Osteocyte (in vitro differentiated cells): ENCODE results near the gene LRRC9. TPM values are rescaled to one million over a fixed set of nuclear protein-coding genes. Genes with fewer than 3 reads are reported as not detected.

Source experiments
- DNase-seq: peaks from one replicate; pipeline ENCODE4 v3.0.0; 2021; ENCODE audit warnings: mixed read lengths; ENCODE audit not compliant: unreplicated experiment; ENCODE audit errors: extremely low spot score
- H3K27ac Mint-ChIP-seq: one replicate; pipeline ENCODE4 v1.8.0; 2021; ENCODE audit warnings: mild to moderate bottlenecking, mixed read lengths; ENCODE audit not compliant: unreplicated experiment
- H3K27me3 Mint-ChIP-seq: one replicate; pipeline ENCODE4 v1.8.0; 2021; ENCODE audit warnings: mixed read lengths; ENCODE audit not compliant: unreplicated experiment
- H3K36me3 Mint-ChIP-seq: one replicate; pipeline ENCODE4 v1.8.0; 2021; ENCODE audit warnings: mixed read lengths; ENCODE audit not compliant: unreplicated experiment
- H3K4me1 Mint-ChIP-seq: one replicate; pipeline ENCODE4 v1.8.0; 2021; ENCODE audit warnings: mixed read lengths; ENCODE audit not compliant: unreplicated experiment
- H3K4me3 Mint-ChIP-seq: one replicate; pipeline ENCODE4 v1.8.0; 2021; ENCODE audit warnings: mild to moderate bottlenecking, moderate library complexity, mixed read lengths; ENCODE audit not compliant: unreplicated experiment
- H3K9me3 Mint-ChIP-seq: one replicate; pipeline ENCODE4 v1.8.0; 2021; ENCODE audit warnings: mixed read lengths; ENCODE audit not compliant: unreplicated experiment
- total RNA-seq: library from RNA; stranded (reverse); gene quantifications from 2 replicates; pipeline ENCODE4 v1.2.1, GENCODE V29; 2021
- TF ChIP-seq, protein P1 (sequence below): fragments of 200-600 bp; sonication (generic); IDR thresholded peaks from 2 replicates; pipeline ENCODE4 v1.5.0; 2021; ENCODE audit warnings: antibody characterized with exemption, mild to moderate bottlenecking, moderate library complexity

Gene LRRC9
- total RNA-seq, 1 donor from 2014 or later, result not detected

DNA sequence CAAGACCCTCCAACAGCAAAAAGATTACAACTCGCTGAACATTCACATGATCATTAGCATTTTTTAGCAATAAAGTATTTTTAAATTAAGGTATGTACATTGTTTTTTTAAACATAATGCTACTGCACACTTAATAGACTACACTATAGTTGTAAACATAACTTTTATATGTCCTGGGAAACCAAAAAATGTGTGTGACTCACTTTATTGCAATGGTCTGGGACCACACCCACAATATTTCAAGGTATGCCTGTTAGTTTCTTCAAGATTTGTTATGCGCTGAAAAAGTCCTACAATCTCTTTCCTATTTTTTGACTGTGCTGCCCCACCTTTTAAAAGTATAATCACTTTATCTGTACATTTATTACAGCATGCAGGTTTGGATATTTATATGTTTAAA is 141.4 kb downstream of the LRRC9 start:
- H3K4me1 Mint-ChIP-seq, result peaks cover 3% of the 10 kb centered on the region
- H3K27me3 Mint-ChIP-seq, result peaks cover 22% of the 10 kb centered on the region
- DNase-seq, result no peak
- no peaks in the 10 kb centered on the region for H3K9me3 Mint-ChIP-seq
- TF ChIP-seq, protein P1, sequence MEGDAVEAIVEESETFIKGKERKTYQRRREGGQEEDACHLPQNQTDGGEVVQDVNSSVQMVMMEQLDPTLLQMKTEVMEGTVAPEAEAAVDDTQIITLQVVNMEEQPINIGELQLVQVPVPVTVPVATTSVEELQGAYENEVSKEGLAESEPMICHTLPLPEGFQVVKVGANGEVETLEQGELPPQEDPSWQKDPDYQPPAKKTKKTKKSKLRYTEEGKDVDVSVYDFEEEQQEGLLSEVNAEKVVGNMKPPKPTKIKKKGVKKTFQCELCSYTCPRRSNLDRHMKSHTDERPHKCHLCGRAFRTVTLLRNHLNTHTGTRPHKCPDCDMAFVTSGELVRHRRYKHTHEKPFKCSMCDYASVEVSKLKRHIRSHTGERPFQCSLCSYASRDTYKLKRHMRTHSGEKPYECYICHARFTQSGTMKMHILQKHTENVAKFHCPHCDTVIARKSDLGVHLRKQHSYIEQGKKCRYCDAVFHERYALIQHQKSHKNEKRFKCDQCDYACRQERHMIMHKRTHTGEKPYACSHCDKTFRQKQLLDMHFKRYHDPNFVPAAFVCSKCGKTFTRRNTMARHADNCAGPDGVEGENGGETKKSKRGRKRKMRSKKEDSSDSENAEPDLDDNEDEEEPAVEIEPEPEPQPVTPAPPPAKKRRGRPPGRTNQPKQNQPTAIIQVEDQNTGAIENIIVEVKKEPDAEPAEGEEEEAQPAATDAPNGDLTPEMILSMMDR, result no peak
- no peak overlapping the region for H3K27ac Mint-ChIP-seq
- no peaks in the 10 kb centered on the region for H3K36me3 Mint-ChIP-seq
- H3K4me3 Mint-ChIP-seq, result no peak overlapping the region

DNA sequence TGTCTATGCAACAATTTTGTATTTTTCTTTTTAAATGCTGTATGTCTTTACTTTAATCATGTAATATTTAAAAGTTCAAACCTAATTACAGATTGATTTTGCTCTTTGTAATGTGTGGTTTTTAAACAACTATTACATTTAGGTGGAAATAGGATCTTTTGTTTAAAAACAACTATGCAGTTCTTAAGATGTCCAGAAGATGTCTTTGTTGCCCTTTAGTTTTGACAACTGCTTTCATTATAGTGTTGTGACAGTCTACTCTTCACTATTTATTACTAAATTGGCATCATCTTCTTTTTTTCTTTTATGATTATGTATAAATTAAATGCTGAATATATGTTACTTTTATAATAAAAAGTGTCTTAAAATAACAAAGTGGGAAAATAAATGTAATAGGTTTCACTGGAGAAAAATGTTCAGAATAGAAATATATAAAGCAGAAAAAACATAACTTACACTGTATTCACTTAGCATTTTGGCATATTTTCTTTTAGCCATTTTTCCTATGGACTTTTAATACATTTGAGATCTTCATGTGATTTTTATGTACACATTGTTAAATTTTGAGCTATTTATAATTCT is 144.6 kb downstream of the LRRC9 start:
- Mint-ChIP-seq H3K36me3 (no peaks in the 10 kb centered on the region), H3K4me1 (peaks cover 3% of the 10 kb centered on the region), H3K27ac (no peak overlapping the region), H3K27me3 (peaks cover 16% of the 10 kb centered on the region), H3K9me3 (no peaks in the 10 kb centered on the region), H3K4me3 (no peak overlapping the region)
- no peak for DNase-seq
- TF ChIP-seq, protein P1, result peak; percentile 70

DNA sequence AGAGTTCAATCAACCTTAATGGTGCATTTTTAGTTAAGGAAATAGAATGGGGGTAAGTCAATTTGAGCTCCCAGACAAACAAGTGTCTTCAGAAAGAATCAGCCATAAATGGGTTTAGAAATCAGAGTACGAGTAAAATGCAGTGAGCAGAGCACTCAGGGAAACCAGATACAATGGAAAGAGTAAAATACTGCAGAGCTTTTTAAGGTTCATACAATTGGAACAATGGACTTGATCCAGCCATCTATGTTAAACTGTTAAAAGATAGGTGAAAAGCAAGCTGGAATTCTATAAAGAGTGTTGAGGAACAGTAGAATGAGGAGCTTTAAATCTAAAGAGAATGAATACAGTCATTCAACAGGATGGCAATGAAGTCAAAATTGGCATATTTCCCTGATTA is 147.9 kb downstream of the LRRC9 start:
- no peaks in the 10 kb centered on the region for H3K9me3 Mint-ChIP-seq
- no peak for DNase-seq
- TF ChIP-seq, protein P1, result no peak

DNA sequence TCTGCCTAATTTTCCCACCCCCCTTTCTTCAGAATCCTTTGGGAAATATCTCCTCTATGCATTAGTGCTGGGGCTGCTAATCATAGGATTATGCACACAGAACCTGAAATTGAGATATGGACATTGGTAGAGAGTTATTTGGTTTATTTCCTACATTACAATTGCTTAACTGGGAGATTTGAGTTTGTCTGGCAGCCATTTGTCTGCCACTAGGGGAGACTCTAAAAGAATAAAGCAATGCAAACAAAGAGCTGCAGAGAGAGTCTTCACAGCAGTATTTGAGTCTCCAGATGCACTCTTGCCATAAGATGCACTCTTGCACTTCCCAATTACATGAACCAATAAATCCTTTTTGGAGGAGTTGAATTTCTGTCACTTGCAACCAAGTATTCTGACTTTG is 159.8 kb downstream of the LRRC9 start:
- H3K27ac Mint-ChIP-seq, result no peak overlapping the region
- H3K27me3 Mint-ChIP-seq, result peaks cover 24% of the 10 kb centered on the region
- TF ChIP-seq, protein P1, result no peak
- DNase-seq, result no peak
- H3K4me1 Mint-ChIP-seq, result no peaks in the 10 kb centered on the region
- peaks cover 2% of the 10 kb centered on the region for H3K36me3 Mint-ChIP-seq
- no peak overlapping the region for H3K4me3 Mint-ChIP-seq
- H3K9me3 Mint-ChIP-seq, result peaks cover 10% of the 10 kb centered on the region

More for the DNA sequence above, 147.9 kb downstream of the LRRC9 start:
- Mint-ChIP-seq H3K36me3 (no peaks in the 10 kb centered on the region), H3K27me3 (peaks cover 16% of the 10 kb centered on the region), H3K27ac (no peak overlapping the region), H3K4me1 (no peaks in the 10 kb centered on the region), H3K4me3 (no peak overlapping the region)

DNA sequence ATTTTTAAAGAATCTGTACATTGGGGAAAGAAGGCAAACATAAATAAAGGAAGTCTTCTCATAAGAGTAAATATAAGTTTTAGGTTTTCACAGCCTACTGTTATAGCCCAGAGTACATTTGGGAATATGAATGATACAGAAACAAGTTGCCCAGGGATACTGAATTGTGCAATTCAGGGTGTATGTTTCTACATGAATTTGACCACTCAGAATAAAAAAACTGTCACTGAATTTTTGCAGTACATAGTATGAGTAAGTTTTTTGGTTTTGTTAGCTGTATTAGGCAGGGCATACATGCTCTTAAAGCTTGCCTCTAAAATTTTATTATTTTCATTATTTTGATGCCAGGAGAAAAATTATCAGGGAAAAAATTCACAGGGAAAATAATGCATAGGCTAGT is 165.1 kb downstream of the LRRC9 start:
- no peak for DNase-seq
- Mint-ChIP-seq H3K27me3 (peaks cover 22% of the 10 kb centered on the region), H3K4me1 (no peaks in the 10 kb centered on the region), H3K27ac (no peak overlapping the region), H3K36me3 (peaks cover 2% of the 10 kb centered on the region), H3K4me3 (no peak overlapping the region), H3K9me3 (no peaks in the 10 kb centered on the region)
- TF ChIP-seq, protein P1, result no peak
